Epithelial cell of proximal tubule (primary cell): Measurements from ENCODE around the gene FAF1. TPM values are rescaled to one million over a fixed set of nuclear protein-coding genes. Genes with fewer than 3 reads are reported as not detected.
A peak's percentile ranks its signal among the peaks of the same experiment; 100 is the strongest.

Experiments
- DNase-seq: peaks from one replicate; pipeline ENCODE4 v3.0.0-alpha.2; 2011; ENCODE audit warnings: low read depth
- H3K4me3 ChIP-seq: 2 replicates; pipeline ENCODE4 v1.5.1; 2011; ENCODE audit warnings: low read depth, mild to moderate bottlenecking, low read length
- CTCF ChIP-seq: conservative IDR thresholded peaks from 2 replicates; pipeline ENCODE4 v1.5.1; 2012; ENCODE audit warnings: low read depth, mild to moderate bottlenecking, low read length
- total RNA-seq: library from RNA; depleted of rRNA; stranded (reverse); fragments of >200 nt; gene quantifications from 2 replicates; pipeline ENCODE4 v1.2.3, GENCODE V29; 2015

The FAF1 gene
- total RNA-seq, 1 donor from 2014 or later: 54.1 TPM

DNA sequence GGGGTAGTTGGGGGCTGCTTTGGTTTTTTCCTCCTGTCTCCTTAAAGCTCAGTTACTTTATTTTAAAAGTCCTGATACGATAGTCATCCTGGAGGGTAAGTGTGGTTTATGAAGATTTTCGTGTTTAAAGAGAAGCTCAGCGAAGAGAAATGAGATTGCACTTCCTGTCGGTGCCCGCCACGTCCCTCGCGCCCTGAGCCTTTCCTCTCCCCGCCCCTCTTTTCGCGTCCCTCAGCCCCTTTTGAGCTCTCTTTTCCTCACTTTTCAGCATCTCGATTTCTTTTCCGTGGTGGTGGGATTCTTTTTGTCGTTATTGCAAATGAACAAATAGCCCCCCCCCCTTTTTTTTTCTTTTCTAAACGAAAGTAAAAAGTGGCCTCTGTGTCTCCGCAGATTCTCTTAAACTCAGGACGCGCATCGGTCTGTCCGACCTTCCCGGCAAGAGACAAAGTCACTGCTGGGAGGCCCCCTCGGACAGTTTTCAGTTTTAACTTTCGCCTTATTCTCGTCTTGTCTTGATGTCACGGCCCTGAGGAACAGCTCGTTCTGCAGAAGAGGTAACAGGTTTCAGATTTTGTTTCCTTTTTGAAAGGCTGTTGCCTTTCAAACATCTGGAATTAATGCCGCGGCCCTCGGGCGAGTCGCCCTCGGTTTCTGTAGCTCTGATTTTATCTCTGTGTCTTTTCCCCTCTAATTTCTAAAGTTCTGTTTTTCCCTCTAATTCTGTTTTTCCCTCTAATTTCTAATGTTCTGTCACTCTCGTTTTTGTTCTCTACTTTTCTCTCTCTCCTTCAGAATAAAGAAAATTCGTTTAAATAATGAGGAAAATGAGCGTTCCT is 535.8 kb downstream of the FAF1 start:
- no peak for DNase-seq
- TF ChIP-seq CTCF: no peak
- no peak overlapping the region for H3K4me3 ChIP-seq

GRCh38 chr1:50423670-50424000 is 536.4 kb downstream of the FAF1 start:
- no peak for DNase-seq
- no peak for TF ChIP-seq CTCF
- H3K4me3 ChIP-seq: peak overlapping the region; percentile 2

DNA sequence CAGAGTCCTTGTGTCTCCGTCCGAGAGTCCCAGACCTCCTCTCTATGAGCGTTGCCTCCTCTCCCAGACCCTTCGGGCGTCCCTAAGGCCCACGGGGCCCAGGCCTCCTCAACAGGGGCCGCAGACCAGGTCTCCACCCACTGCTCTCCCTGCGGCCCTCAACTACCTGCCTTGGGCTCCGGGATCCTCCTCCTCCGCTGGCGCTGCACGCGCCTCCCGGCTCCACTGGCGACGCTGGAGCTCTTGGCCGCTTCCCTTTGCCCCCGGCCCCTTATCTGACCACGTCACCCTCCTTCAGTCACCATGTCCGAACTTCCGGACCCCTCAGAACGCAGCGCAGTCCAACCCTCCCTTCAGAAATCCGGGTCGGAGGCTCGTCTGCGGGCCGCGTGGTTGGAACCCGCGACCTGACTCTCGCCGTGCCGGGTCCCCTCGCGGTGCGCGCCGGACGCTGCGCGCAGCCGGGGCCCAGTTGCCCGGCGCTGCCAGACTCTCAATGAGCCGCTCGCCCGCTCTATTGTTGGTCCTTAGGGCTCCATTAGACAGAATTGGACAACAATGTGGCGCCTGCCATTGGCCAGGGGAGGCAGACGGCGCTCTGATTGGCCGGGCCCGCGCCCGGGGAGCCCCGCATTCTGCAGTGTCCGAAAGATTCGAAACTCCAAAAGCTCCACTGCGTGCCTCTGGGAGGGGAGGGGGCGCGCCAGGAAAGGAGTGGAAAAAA is 537.0 kb downstream of the FAF1 start, which contains the start of gene DMRTA2:
Gene DMRTA2 (minus strand): TSS at position 498 of the 724 bp plus-strand sequence. CDS start 1,907 bp downstream, outside the sequence.
- DNase-seq: no peak
- TF ChIP-seq CTCF: no peak
- peak within 1 kb of the TSS; percentile 2 for H3K4me3 ChIP-seq

DNA sequence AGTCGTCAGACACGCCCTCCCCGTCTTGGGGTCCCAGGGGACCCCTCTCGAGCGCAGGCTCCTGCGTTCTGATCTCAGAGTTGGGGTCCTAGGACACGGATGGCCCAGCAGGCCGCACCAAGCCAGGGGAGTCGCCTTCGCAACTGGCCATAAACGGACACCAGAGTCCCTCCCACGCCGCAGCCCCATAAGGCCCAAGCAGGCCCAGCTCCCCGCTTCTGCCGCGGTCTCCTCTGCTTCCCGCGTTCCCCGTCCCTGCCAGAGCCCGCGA is 537.5 kb downstream of the FAF1 start:
- no peak for DNase-seq
- no peak overlapping the region for H3K4me3 ChIP-seq
- no peak for TF ChIP-seq CTCF

DNA sequence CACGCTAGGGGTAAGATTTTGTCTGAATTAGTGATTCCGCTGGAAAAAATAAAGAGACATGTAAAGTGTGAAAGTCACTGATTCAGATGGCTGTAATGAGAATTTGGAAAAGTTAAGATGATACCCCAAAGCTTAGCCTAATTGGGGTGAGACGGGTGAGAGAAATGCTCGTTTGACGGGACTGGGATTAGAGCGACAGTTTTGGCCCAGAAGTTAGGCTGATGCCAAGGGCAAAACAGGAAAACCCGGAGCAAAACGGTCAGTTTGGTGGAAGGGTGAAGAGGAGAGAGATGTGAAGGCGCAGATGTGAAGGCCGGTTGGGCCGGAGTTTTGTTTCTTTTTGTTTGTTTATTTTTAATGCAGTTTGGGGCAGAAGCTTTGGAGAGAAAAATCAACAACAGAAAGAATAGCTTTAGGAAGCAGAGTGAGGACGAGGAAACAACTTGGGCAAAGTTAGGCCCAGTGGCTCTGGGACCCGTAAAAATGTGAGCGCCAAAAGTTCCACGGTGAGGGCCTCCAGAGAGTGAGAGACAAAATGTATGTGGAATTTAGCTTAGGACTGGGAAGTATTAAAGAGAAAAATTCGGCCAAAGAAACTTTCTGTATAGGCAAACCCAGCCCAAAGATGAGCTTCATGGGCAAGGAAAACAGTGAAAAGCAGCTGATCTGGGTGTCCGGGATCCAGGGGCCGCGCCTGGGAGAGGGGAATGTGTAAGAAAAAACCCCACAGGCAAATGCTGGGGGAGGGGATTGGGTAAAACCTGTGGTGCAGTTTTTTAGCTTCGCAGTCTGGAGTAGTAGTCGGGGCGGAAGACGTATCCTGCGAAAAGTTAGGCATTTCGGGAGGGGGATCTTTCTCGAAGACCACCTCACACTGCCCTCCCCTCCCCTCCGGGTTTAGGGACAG is 538.0 kb downstream of the FAF1 start:
- no peak for DNase-seq
- no peak for TF ChIP-seq CTCF
- no peak overlapping the region for H3K4me3 ChIP-seq

- no peak overlapping the region for H3K4me3 ChIP-seq
- no peak for TF ChIP-seq CTCF
- DNase-seq: no peak
These were observed 538.7 kb downstream of the FAF1 start for GRCh38 chr1:50421366-50421748.
